HG03558 (cell line): ENCODE measurements around the gene TGIF1.
"Not testable (repeated sequence)": the region's sequence is repeated elsewhere in the genome, so short reads cannot be mapped to it uniquely, and the experiment has no call there.

ENCODE experiments used
- ATAC-seq: cut with Tn5 transposase; IDR thresholded peaks from one replicate; pipeline ENCODE4 v1.9.1; 2021; ENCODE audit warnings: moderate number of reproducible peaks; ENCODE audit not compliant: unreplicated experiment; ENCODE audit errors: extremely low read depth

The TGIF1 gene

GRCh38 chr18:3454365-3455089 is 4.6 kb downstream of the TGIF1 start:
- no peak for ATAC-seq

- ATAC-seq: no peak
Observed at GRCh38 chr18:3455090-3455635, 5.2 kb downstream of the TGIF1 start.

- no peak for ATAC-seq
Observed at GRCh38 chr18:3455907-3456685, 6.1 kb downstream of the TGIF1 start.

- ATAC-seq: no peak
Observed at GRCh38 chr18:3456686-3457069, 6.7 kb downstream of the TGIF1 start.

- no peak for ATAC-seq
Observed at GRCh38 chr18:3457261-3457724, 7.3 kb downstream of the TGIF1 start.

GRCh38 chr18:3458378-3458777 is 8.4 kb downstream of the TGIF1 start:
- ATAC-seq: no peak

GRCh38 chr18:3458952-3459853 is 9.2 kb downstream of the TGIF1 start:
- peak; percentile 42 for ATAC-seq

GRCh38 chr18:3460823-3461398 is 10.9 kb downstream of the TGIF1 start:
- ATAC-seq: no peak

- no peak for ATAC-seq
Observed at GRCh38 chr18:3461704-3462103, 11.7 kb downstream of the TGIF1 start.

GRCh38 chr18:3463051-3463450 is 13.1 kb downstream of the TGIF1 start:
- ATAC-seq: no peak

- ATAC-seq: no peak
Observed at GRCh38 chr18:3466045-3466444, 16.1 kb downstream of the TGIF1 start.

GRCh38 chr18:3466872-3467271 is 16.9 kb downstream of the TGIF1 start:
- ATAC-seq: no peak

- ATAC-seq: no peak
Observed at GRCh38 chr18:3468066-3468705, 18.2 kb downstream of the TGIF1 start.

GRCh38 chr18:3468833-3469232 is 18.9 kb downstream of the TGIF1 start:
- no peak for ATAC-seq

- ATAC-seq: no peak
Observed at GRCh38 chr18:3471141-3471648, 21.2 kb downstream of the TGIF1 start.

GRCh38 chr18:3472121-3472520 is 22.1 kb downstream of the TGIF1 start:
- ATAC-seq: not testable (repeated sequence)

- ATAC-seq: no peak
Observed at GRCh38 chr18:3472681-3473544, 22.9 kb downstream of the TGIF1 start.

- ATAC-seq: no peak
Observed at GRCh38 chr18:3478262-3478978, 28.4 kb downstream of the TGIF1 start.
